ENCODE results near the gene PDGFA.

The PDGFA gene

GRCh38 chr7:500521-501420 is 18.9 kb downstream of the PDGFA start:
- DNase-seq, result no peak

GRCh38 chr7:499853-500485 is 19.7 kb downstream of the PDGFA start:
- DNase-seq, result no peak

- no peak for DNase-seq
These were observed 20.7 kb downstream of the PDGFA start for GRCh38 chr7:498678-499641.

GRCh38 chr7:497946-498655 is 21.5 kb downstream of the PDGFA start:
- DNase-seq, result no peak

GRCh38 chr7:497346-497745 is 22.3 kb downstream of the PDGFA start:
- DNase-seq, result no peak

GRCh38 chr7:496528-497295 is 22.9 kb downstream of the PDGFA start:
- no peak for DNase-seq

GRCh38 chr7:495761-496321 is 23.8 kb downstream of the PDGFA start:
- no peak for DNase-seq

- no peak for DNase-seq
These were observed 24.3 kb downstream of the PDGFA start for GRCh38 chr7:495326-495725.

- no peak for DNase-seq
These were observed 24.7 kb downstream of the PDGFA start for GRCh38 chr7:494906-495305.

- DNase-seq, result no peak
These were observed 25.4 kb downstream of the PDGFA start for GRCh38 chr7:494259-494687.

GRCh38 chr7:493661-494251 is 25.9 kb downstream of the PDGFA start:
- DNase-seq, result no peak

- DNase-seq, result no peak
These were observed 27.0 kb downstream of the PDGFA start for GRCh38 chr7:492714-493065.

GRCh38 chr7:491958-492713 is 27.5 kb downstream of the PDGFA start:
- no peak for DNase-seq

GRCh38 chr7:491292-491957 is 28.2 kb downstream of the PDGFA start:
- DNase-seq, result no peak

GRCh38 chr7:490461-491291 is 29.0 kb downstream of the PDGFA start:
- no peak for DNase-seq

GRCh38 chr7:489876-490275 is 29.8 kb downstream of the PDGFA start:
- no peak for DNase-seq

- DNase-seq, result no peak
These were observed 33.4 kb downstream of the PDGFA start for GRCh38 chr7:486216-486743.
